GM12875 (cell line): ENCODE data around the gene ATP9A.

Source experiments
- H3K4me3 ChIP-seq: one replicate; pipeline ENCODE4 v1.5.1; 2011; ENCODE audit warnings: low read depth, low read length, control low read depth
- CTCF ChIP-seq: IDR thresholded peaks from 2 replicates; pipeline ENCODE4 v1.5.1; 2011; ENCODE audit warnings: low read depth, mild to moderate bottlenecking, control low read depth, inconsistent platforms, low read length, moderate library complexity, borderline replicate concordance; ENCODE audit not compliant: insufficient read depth

The ATP9A gene

GRCh38 chr20:51637241-51637640 is 130.9 kb downstream of the ATP9A start:
- TF ChIP-seq CTCF: no peak
- no peak overlapping the region for H3K4me3 ChIP-seq

GRCh38 chr20:51636123-51636522 is 132.1 kb downstream of the ATP9A start:
- no peak overlapping the region for H3K4me3 ChIP-seq
- TF ChIP-seq CTCF: no peak

- no peak overlapping the region for H3K4me3 ChIP-seq
- TF ChIP-seq CTCF: no peak
Observed at GRCh38 chr20:51635680-51636079, 132.5 kb downstream of the ATP9A start.

GRCh38 chr20:51634877-51635276 is 133.3 kb downstream of the ATP9A start:
- no peak overlapping the region for H3K4me3 ChIP-seq
- TF ChIP-seq CTCF: no peak

GRCh38 chr20:51634257-51634656 is 133.9 kb downstream of the ATP9A start:
- no peak for TF ChIP-seq CTCF
- H3K4me3 ChIP-seq: no peak overlapping the region

- no peak overlapping the region for H3K4me3 ChIP-seq
- TF ChIP-seq CTCF: no peak
Observed at GRCh38 chr20:51633430-51633829, 134.8 kb downstream of the ATP9A start.

- no peak overlapping the region for H3K4me3 ChIP-seq
- no peak for TF ChIP-seq CTCF
Observed at GRCh38 chr20:51631953-51632352, 136.2 kb downstream of the ATP9A start.
